ENCODE data around the gene HCK.

DNA sequence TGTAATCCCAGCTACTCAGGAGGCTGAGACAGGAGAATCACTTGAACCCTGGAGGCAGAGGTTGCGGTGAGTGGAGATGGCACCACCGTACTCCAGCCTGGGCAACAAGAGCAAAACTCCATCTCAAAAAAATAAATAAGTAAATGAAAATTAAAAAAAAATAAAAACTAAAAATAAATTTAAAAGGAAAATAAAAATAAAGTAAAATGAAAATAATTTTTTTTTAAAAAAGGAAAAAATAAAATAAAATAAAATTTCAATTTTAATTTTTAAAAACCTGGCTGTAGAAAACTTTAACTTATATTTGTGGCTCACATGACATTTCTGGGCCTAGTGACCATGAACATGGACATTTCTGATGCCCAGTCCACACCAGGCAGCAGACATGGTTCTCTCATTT lies 16.1 kb downstream of the HCK start:
- TF ChIP-seq, protein P1, sequence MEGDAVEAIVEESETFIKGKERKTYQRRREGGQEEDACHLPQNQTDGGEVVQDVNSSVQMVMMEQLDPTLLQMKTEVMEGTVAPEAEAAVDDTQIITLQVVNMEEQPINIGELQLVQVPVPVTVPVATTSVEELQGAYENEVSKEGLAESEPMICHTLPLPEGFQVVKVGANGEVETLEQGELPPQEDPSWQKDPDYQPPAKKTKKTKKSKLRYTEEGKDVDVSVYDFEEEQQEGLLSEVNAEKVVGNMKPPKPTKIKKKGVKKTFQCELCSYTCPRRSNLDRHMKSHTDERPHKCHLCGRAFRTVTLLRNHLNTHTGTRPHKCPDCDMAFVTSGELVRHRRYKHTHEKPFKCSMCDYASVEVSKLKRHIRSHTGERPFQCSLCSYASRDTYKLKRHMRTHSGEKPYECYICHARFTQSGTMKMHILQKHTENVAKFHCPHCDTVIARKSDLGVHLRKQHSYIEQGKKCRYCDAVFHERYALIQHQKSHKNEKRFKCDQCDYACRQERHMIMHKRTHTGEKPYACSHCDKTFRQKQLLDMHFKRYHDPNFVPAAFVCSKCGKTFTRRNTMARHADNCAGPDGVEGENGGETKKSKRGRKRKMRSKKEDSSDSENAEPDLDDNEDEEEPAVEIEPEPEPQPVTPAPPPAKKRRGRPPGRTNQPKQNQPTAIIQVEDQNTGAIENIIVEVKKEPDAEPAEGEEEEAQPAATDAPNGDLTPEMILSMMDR (IDR thresholded peaks at IDR 0.05) = no peak
- TF ChIP-seq POLR2A (IDR thresholded peaks at IDR 0.05) = no peak

Measured in ovary (tissue), 3 donors.